Activated naive CD4-positive, alpha-beta T cell treated with anti-CD3 and anti-CD28 coated beads, Interleukin-2, amount 50 U/mL, for 72 hours (primary cell): ENCODE measurements around the gene MED6. TPM values are rescaled to one million over a fixed set of nuclear protein-coding genes. Genes with fewer than 3 reads are reported as not detected.
A peak's percentile ranks its signal among the peaks of the same experiment; 100 is the strongest.

Experiments used
- ATAC-seq, 2 donors: fragments of 150-1000 bp; cut with Tn5 transposase; 2 replicates each; pipeline ENCODE4 v1.10.0; 2021; ENCODE audit warnings: mild to moderate bottlenecking in 2 of 2, moderate library complexity in 2 of 2
- DNase-seq, 2 donors: peaks; one replicate each; pipeline ENCODE4 v3.0.0; 2021 to 2022; ENCODE audit warnings: low spot score in 2 of 2
- H3K27ac Mint-ChIP-seq, 2 donors: one replicate each; pipeline ENCODE4 v1.8.0; 2022; ENCODE audit warnings: mild to moderate bottlenecking in 2 of 2, mixed read lengths in 2 of 2
- H3K36me3 Mint-ChIP-seq, 2 donors: one replicate each; pipeline ENCODE4 v1.8.0; 2022; ENCODE audit warnings: mixed read lengths in 2 of 2
- H3K9me3 Mint-ChIP-seq, 2 donors: one replicate each; pipeline ENCODE4 v1.8.0; 2022; ENCODE audit warnings: mixed read lengths in 2 of 2
- total RNA-seq, 2 donors: library from RNA; stranded (reverse); gene quantifications; one replicate each; pipeline ENCODE4 v1.2.3, GENCODE V29; 2022

The MED6 gene
- total RNA-seq, 2 donors from 2014 or later = 58.8 to 80.4 TPM

DNA sequence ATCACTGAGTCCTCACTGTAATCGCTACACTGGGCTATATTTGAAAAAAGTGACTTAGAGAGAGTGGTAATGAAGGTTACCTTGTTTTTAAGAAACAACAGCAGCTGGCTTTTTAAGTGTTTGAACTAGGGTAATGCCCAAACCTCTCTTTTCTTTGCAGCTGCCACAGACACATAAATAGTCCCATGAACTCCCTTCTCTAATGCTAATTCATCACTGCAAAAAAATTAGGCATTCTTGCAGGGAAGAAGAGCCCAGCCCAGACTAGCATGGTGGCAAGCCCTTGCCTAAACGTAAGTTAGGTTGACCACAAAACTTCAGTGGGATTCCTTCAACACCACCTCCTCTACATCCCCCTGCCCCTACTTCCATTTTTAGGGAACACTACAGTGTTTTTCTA, 17.9 kb upstream of the MED6 start:
- no peak for DNase-seq
- H3K9me3 Mint-ChIP-seq = no peaks in the 10 kb centered on the region
- ATAC-seq = no peak

DNA sequence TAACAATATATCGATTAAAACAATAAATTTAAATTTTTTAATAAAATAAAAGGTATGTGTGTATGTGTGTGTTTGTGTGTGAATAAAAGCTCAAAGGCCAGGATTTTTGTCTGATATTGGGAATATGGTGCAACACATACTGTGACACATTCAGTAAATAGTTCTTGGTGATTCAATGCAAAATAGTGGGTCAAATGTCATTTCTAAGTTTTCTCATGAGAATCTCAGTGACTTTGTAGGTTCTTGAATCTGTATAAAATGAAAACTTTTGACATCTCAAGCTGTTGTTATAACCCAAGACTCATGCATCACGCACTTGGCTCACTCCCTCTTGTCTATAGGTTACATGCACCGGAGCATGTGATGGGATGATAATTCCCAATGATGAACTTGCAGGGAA, 16.2 kb upstream of the MED6 start:
- ATAC-seq = no peak

More for the DNA sequence above, 17.9 kb upstream of the MED6 start:
- no peaks in the 10 kb centered on the region for H3K36me3 Mint-ChIP-seq
- H3K27ac Mint-ChIP-seq = no peak overlapping the region

DNA sequence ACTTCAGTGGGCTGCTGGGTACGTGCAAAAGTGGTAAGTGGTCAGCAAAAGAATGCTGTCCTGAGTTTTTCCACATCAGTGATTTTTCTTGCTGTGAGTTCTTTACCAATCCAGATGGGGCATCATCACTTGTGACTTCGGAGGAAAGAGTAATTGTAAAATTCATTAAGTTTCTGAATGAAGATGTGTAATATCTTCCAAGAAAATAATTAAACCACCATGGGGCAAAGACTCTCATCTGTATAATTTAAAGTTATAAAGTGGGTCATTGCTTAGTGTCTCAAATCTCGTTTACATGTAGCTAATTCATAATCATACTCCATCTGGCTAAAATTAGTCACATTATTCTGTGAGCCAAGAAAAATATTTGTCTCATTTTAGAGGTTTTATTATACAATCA, 10.8 kb upstream of the MED6 start:
- Mint-ChIP-seq H3K36me3 (no peaks in the 10 kb centered on the region), H3K27ac (no peak overlapping the region), H3K9me3 (no peaks in the 10 kb centered on the region)
- ATAC-seq = no peak
- DNase-seq = no peak

More for the DNA sequence above, 16.2 kb upstream of the MED6 start:
- no peaks in the 10 kb centered on the region for H3K9me3 Mint-ChIP-seq
- H3K27ac Mint-ChIP-seq = no peak overlapping the region
- H3K36me3 Mint-ChIP-seq = no peaks in the 10 kb centered on the region
- DNase-seq = no peak

DNA sequence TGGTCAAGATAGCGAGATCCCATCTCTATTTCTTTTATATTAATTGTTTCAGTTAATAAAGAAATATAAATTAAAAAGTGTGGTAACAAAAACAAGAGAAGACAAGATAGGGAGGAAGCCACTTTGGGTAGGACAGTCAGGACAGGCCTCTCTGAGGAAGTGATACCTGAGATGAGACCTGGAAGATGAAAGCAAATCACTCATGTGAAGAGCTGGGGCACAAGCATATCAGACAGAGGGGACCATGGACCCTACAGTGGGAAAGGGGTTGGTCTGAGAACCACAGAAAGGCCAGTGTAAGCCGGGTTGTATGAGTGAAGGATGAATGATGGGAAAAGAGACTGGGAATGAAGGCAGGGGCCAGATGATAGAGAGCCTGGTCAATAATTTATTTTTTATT, 1.8 kb upstream of the MED6 start:
- DNase-seq = no peak

DNA sequence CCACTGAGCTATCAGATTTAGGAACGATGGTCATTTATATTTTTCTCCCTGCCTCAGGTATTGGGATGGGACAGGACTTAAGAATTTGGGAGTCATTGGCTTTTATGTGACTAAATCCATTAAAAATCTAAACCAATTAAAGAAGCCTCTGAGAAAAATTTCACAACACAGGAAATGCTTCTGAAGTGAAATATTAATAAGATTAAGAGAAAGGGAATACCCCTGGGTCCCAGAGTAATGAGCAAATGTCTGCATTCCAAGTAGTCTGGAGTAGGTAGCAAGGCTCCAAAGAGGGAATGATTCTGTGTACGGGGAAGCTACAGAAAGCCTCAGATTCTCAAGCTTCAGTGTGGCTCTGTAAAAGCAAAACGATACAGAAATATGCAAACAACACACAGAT, 707 bp upstream of the MED6 start:
- H3K36me3 Mint-ChIP-seq = peaks cover 7 to 8% of the 10 kb centered on the region in 2 donors
- DNase-seq = no peak

More for the DNA sequence above, 1.8 kb upstream of the MED6 start:
- no peak overlapping the region for H3K27ac Mint-ChIP-seq
- H3K36me3 Mint-ChIP-seq = peaks cover 7 to 8% of the 10 kb centered on the region in 2 donors
- ATAC-seq = no peak
- H3K9me3 Mint-ChIP-seq = no peaks in the 10 kb centered on the region

DNA sequence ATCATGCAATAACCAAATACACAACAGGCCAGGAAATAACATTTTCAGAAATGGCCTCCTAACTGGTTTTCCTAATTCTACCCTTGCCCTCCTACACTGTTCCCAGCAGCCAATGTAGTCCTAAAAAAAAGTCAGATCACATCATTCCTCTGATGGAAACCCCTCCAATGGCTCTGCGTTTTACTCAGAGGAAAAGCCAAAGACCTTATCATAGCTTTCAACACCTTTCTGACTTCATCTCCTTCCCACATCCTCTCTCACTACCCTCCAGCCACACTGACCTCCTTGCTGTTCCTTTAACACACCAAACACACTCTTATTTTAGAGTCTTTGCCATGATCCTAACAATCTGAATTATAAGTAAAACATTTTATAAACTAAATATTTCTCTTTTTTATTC, 1.1 kb downstream of the MED6 start:
- peak in 1 of 2 donors; percentile 47 for ATAC-seq
- Mint-ChIP-seq H3K36me3 (peaks cover 14 to 16% of the 10 kb centered on the region in 2 donors), H3K27ac (peak overlapping the region; percentile 97 to 99), H3K9me3 (no peaks in the 10 kb centered on the region)
- DNase-seq = no peak

More for the DNA sequence above, 707 bp upstream of the MED6 start:
- ATAC-seq = no peak
- Mint-ChIP-seq H3K27ac (peak overlapping the region in 1 of 2 donors; percentile 99), H3K9me3 (no peaks in the 10 kb centered on the region)

DNA sequence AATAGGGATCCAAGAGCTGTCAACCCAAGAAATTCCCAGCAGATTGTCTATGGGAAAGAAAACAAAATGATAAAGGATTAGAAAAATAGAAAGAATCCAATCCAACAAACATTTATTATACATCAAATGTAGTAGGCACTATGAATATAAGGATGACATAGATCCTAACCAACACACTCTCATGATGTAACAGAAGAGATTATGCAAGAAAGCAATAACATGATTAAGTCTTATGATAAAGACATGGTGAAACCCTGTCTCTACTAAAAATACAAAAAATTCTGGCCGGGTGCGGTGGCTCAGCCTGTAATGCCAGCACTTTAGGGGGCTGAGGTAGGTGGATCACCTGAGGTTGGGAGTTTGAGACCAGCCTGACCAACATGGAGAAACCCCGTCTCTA, 2.7 kb downstream of the MED6 start:
- Mint-ChIP-seq H3K36me3 (peaks cover 14 to 16% of the 10 kb centered on the region in 2 donors), H3K27ac (peak overlapping the region in 1 of 2 donors; percentile 81)

DNA sequence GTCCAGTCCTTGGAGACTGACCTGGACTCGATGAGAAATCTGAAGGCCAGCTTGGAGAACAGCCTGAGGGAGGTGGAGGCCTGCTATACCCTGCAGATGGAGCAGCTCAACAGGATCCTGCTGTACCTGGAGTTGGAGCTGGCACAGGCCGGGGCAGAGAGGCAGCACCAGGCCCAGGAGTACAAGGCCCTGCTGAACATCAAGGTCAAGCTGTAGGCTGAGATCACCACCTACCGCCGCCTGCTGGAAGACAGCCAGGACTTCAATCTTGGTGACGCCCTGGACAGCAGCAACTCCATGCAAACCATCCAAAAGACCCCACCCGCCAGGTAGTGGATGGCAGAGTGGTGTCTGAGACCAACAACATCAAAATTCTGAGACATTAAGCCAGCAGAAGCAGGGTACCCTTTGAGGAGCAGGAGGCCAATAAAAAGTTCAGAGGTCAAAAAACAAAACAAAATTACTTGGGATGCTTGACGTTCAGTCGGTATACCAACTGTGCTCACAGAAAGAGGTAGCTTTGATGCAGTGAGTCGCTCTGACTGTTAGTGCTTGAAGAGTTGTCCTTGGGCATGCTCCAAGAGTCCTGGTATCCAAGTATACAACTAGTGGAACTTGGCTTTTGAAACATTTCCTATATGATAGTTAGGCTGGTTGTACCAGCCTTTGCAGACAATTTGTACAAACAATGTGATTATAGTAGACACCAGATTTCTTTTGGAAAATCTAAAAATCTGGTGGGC, 4.8 kb downstream of the MED6 start:
- ATAC-seq = no peak
- peaks cover 14 to 16% of the 10 kb centered on the region in 2 donors for H3K36me3 Mint-ChIP-seq
- no peaks in the 10 kb centered on the region for H3K9me3 Mint-ChIP-seq

More for the DNA sequence above, 2.7 kb downstream of the MED6 start:
- H3K9me3 Mint-ChIP-seq = no peaks in the 10 kb centered on the region
- DNase-seq = no peak
- ATAC-seq = no peak

DNA sequence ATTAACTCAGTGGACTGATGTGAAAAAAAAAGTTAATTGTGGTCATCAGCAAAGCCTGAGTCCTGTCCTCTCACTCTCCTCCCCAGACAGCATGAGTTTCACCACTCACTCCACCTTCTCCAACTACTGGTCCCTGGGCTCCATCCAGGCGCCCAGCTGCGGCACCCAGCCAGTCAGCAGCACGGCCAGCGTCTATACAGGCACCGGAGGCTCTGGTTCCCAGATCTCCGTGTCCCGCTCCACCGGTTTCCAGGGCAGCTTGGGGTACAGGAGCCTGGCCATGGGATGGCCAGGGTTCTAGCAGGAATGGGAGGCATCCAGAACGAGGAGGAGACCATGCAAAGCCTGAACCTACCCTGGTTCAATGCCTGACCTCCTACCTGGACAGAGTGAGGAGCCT, 6.0 kb downstream of the MED6 start:
- Mint-ChIP-seq H3K36me3 (peaks cover 7 to 8% of the 10 kb centered on the region in 2 donors), H3K27ac (no peak overlapping the region), H3K9me3 (no peaks in the 10 kb centered on the region)
- no peak for ATAC-seq
- DNase-seq = no peak

More for the DNA sequence above, 4.8 kb downstream of the MED6 start:
- peak overlapping the region in 1 of 2 donors; percentile 24 for H3K27ac Mint-ChIP-seq
- no peak for DNase-seq

DNA sequence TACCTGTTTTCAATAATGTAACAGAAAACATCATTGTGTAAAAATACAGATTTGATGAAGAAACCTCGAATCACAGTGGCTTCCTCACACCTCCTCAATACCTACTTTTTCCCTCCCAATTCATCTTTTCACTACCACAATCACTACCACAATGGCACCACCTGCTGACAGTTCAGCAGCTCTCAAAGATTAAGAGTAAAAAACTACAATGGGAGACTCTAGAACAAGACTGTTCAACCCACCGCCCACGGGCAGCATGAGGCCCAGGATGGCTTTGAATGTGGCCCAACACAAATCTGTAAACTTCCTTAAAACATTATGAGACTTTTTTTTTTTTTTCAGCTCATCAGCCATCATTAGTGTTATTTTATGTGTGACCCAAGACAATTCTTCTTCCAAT, 15.2 kb downstream of the MED6 start:
- ATAC-seq (peak in 1 of 2 donors; percentile 59), DNase-seq (no peak)
- no peaks in the 10 kb centered on the region for H3K36me3 Mint-ChIP-seq
- no peaks in the 10 kb centered on the region for H3K9me3 Mint-ChIP-seq
- H3K27ac Mint-ChIP-seq = peak overlapping the region in 1 of 2 donors; percentile 53

DNA sequence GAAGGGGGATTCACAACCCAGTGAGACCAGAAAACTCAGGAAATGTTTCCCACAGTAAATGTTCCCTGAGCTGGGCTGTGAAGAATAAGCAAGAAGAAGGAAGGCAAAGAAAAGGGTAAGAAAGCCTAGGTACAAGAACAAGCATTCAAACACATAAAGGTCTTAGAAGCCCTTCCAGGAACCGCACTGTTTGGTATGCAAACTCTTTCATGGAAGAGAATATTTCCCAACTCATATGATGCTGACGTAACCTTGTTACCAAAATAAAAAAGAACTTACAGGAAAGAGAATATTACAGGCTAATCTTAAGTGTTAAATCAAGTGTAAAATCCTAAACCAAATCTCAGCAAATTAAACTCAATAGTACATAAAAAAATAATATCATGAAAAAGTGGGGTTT, 23.6 kb downstream of the MED6 start:
- Mint-ChIP-seq H3K9me3 (peaks cover 4 to 5% of the 10 kb centered on the region in 2 donors), H3K27ac (no peak overlapping the region), H3K36me3 (peaks cover 15 to 17% of the 10 kb centered on the region in 2 donors)
- ATAC-seq (no peak), DNase-seq (no peak)

DNA sequence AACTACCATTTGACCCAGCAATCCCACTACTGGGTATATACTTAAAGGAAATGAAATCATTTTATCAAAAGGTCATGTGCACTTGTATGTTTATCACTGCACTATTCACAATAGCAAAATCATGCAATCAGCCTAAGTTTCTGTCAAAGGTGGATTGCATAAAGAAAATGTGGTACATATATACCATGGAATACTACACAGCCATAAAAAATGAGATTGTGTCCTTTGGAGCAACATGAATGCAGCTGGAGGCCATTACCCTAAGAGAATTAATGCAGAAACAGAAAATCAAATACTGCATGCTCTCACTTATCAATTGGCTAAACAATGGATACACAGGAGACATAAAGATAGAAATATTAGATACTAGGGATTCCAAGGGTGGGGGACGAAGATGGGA, 27.4 kb downstream of the MED6 start:
- Mint-ChIP-seq H3K27ac (no peak overlapping the region), H3K36me3 (peaks cover 24 to 31% of the 10 kb centered on the region in 2 donors), H3K9me3 (peaks cover 4 to 12% of the 10 kb centered on the region in 2 donors)
- DNase-seq = no peak
- ATAC-seq = no peak

DNA sequence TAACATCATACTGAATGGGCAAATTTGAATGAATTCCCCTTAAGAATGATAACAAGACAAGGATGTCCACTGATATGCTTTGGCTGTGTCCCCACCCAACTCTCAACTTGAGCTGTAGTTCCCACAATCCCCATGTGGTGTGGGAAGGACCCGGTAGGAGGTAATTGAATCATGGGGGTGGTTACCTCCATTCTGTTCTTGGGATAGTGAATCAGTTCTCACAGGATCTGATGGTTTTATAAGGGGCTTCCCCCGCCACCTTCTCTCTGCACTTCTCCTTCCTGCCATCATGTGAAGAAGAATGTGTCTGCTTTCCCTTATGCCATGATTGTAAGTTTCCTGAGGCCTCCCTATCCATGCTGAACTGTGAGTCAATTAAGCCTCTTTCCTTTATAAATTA, 29.3 kb downstream of the MED6 start:
- Mint-ChIP-seq H3K27ac (peak overlapping the region in 1 of 2 donors; percentile 30), H3K9me3 (peaks cover 8 to 12% of the 10 kb centered on the region in 2 donors), H3K36me3 (peaks cover 36 to 37% of the 10 kb centered on the region in 2 donors)
- ATAC-seq (peak in 1 of 2 donors; percentile 93), DNase-seq (no peak)

DNA sequence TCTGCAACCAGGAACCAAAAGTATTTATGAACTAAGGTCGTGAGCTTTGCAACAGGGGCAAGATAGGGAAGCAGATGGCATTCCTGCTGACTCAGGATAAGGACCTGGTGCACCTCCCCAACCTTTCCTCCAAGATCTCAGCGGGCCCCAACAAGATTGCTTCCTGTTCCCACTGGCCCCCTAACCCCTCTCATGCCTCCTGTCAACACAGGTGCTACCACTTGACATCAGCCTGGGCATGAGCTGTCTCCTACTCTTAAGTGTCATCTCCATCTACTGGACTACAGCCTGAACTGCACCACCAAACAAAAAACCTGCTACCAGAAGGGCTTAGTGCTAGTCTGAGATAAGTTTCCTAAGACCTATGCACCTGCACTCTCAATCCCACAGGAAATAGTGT, 32.7 kb downstream of the MED6 start:
- Mint-ChIP-seq H3K27ac (no peak overlapping the region), H3K36me3 (peaks cover 53 to 59% of the 10 kb centered on the region in 2 donors), H3K9me3 (peaks cover 8 to 15% of the 10 kb centered on the region in 2 donors)
- peak in 1 of 2 donors; percentile 14 for DNase-seq
- peak in 1 of 2 donors; percentile 46 for ATAC-seq

DNA sequence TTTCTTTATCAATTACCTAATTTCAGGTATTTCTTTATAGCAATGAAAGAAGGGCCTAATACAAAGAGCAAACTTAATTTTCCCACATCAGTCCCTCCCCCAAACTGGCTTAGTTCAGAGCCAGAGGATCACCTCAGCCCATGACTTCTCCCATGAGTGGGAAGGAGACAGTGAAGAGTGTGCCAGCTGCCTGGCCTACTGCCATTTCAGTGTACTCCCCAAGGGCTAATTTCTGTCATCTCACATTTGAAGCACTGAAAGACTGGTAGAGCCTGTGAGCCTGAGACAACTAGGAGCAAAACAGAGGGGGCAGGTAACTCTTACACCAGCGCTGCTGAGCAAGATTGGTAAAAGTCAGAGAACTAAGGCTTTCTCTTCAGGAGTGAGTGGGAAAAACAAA, 36.6 kb downstream of the MED6 start:
- Mint-ChIP-seq H3K9me3 (peaks cover 15 to 29% of the 10 kb centered on the region in 2 donors), H3K27ac (no peak overlapping the region), H3K36me3 (peaks cover 60 to 68% of the 10 kb centered on the region in 2 donors)
- ATAC-seq (no peak), DNase-seq (no peak)

DNA sequence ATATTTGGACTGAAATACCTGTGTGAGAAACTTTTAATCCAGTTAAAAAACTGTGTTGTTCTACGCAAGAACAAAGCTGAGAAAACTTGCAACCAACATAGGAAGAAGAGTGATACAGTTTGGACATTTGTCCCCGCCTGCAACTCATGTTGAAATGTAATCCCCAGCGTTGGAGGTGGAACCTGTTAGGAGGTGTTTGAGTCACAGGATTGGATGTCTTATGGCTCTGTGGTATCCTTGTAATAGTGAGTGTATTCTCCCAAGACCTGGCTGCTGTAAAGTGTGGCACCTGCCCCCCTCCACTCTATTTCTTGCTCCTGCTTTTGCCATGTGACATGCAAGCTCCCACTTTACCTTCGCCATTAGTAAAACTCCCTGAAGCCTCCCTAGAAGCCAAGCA, 37.0 kb downstream of the MED6 start:
- ATAC-seq (no peak), DNase-seq (no peak)
- no peak overlapping the region for H3K27ac Mint-ChIP-seq
- peaks cover 15 to 29% of the 10 kb centered on the region in 2 donors for H3K9me3 Mint-ChIP-seq
- peaks cover 60 to 68% of the 10 kb centered on the region in 2 donors for H3K36me3 Mint-ChIP-seq

DNA sequence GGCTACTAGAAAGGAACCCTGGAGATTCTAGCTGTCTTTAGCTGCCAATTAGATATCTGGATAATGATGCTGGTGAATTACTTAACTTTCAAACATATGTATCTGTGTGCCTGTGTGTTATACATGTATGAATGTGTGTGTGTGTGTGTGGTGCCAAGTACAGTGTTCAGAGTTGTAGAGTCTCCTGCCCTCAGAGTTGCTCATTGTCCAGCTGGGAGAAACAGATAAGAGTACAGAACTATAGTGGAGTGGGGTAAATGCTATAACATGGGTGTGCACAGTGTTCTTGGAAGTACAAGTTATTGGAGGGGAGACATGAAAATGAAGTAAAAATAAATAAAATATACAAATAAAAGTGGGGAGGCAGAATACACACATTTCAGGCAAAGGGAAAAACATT, 42.1 kb downstream of the MED6 start:
- ATAC-seq = no peak

DNA sequence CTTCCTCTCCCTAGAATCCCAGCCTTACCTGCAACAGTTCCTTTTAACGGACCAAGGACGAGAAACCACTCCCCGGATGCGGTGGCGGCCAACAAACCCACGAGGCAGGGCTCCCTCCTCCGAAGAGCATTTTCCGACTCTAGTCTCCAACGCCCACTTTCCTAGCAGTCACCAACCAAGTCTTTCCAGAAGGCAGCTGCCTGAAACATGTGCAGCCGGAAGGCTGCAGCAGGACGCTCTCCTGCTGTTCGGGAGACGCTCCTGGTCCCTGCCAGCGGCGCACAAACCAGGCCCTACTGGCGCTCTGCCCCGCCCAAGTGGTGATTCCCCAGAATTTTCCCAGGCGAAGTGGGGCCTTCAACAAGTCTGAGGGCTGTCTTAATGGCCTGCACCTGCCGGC, 44.6 kb downstream of the MED6 start:
- Mint-ChIP-seq H3K36me3 (peaks cover 4 to 15% of the 10 kb centered on the region in 2 donors), H3K9me3 (peaks cover 0 to 8% of the 10 kb centered on the region in 2 donors), H3K27ac (peak overlapping the region in 1 of 2 donors; percentile 51)
- ATAC-seq (no peak), DNase-seq (no peak)

More for the DNA sequence above, 42.1 kb downstream of the MED6 start:
- H3K27ac Mint-ChIP-seq = no peak overlapping the region
- H3K9me3 Mint-ChIP-seq = peaks cover 10 to 25% of the 10 kb centered on the region in 2 donors
- H3K36me3 Mint-ChIP-seq = peaks cover 29 to 40% of the 10 kb centered on the region in 2 donors
- no peak for DNase-seq
